HG03060 (cell line): ENCODE data around the gene FUOM.
"Not testable (repeated sequence)": the region's sequence is repeated elsewhere in the genome, so short reads cannot be mapped to it uniquely, and the experiment has no call there.

ENCODE experiments used
- ATAC-seq: cut with Tn5 transposase; IDR thresholded peaks from one replicate; pipeline ENCODE4 v1.9.1; 2021; ENCODE audit warnings: low read depth, moderate number of reproducible peaks; ENCODE audit not compliant: unreplicated experiment

The FUOM gene

GRCh38 chr10:133388973-133389818 lies 31.4 kb upstream of the FUOM start:
- ATAC-seq, result peak; percentile 88

DNA sequence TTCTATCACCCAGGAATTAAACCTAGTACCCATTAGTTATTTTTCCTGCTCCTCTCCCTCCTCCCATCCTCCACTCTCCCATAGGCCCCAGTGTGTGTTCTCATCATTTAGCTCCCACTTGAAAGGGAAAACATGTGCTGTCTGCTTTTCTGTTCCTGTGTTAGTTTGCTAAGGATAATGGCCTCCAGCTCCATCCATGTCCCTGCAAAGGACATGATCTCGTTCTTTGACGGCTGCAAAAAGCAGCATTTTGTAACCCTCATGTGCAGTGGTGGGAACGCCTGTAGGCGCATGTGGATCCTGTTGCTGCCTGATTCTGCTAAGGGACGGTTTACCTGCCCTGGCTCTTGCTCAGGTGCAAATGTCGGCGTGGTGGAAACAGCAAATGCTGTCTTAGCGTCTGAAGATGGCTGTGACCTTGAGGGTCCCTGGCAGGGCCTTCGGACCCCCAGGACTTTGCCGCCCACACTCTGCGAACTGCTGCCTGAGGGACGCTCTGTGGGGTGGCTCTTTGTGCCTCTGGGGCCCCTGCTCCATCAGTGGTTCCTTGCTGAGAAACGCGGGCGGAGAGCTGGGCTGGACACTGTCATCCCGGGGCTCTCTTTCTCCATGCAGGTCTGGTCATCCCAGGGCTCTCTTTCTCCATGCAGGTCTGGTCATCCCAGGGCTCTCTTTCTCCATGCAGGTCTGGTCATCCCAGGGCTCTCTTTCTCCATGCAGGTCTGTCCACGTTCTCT lies 30.6 kb upstream of the FUOM start:
- no peak for ATAC-seq

- ATAC-seq, result not testable (repeated sequence)
These were observed 29.1 kb upstream of the FUOM start for GRCh38 chr10:133386951-133387350.

- ATAC-seq, result no peak
These were observed 27.4 kb upstream of the FUOM start for GRCh38 chr10:133385214-133385613.

GRCh38 chr10:133384071-133384470 lies 26.3 kb upstream of the FUOM start:
- ATAC-seq, result no peak

DNA sequence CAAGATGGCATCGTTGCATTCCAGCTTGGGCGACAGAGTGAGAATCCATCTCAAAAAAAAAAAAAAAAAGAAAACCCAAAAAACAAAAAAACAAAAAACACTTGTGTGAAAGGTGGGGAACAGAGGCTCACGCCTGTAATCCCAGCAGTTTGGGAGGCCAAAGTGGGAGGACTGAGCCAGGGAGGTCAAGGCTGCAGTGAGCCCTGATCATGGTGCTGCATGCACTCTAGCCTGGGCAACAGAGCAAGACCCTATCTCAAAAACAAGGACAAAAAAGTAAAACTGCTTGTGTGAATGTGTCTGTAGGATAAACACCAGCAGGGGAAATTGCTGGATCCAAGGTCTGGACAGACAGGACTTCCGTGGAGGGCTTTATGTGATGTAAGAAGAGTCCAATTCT lies 25.7 kb upstream of the FUOM start:
- no peak for ATAC-seq

DNA sequence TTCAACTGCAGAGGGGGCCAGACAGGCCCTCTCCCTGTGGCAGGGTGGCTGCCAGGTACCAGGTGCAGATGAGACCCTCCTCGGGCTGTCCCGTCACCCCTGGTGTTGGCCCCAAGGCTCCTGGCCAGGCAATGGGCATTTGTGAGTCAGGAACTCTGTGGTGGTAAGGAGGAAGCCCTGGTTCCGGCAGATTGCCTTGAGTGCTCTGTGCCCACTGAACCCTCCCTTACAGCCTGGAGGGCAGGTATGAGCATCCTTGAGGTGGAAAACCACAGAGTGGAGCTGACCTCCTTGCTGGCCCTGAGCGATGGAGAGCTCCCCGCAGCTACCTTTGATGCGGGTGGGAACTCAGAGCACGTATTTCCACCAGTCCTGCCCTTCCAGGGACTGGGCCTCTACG lies 23.2 kb upstream of the FUOM start:
- ATAC-seq, result no peak

- ATAC-seq, result no peak
These were observed 22.2 kb upstream of the FUOM start for GRCh38 chr10:133379801-133380666.

DNA sequence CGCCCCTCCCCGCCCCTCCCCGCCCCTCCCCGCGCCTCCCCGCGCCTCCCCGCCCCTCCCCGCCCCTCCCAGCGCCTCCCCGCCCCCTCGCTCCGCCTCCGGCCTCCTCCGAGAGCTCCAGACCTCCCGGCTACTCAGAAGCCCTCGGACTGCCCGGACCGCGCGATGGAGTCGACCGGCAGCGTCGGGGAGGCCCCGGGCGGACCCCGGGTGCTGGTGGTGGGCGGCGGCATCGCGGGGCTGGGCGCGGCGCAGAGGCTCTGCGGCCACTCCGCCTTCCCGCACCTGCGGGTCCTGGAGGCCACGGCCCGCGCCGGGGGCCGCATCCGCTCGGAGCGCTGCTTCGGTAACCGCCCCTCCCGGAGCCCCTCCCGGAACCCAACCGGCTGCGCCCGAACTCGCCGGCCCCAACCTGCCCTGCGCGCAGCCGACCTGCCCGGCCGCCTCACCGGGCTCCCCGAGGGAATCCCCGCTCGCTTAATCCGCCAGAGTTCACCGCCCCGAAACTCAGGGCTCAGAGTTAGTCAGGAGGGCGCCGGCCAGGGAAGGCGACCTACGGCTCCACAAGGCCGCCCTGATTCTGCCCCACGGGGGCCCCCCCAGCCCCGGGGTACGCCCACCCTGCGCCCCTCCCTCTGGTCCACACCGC lies 21.5 kb upstream of the FUOM start, which contains the start of gene PAOX:
TSS of gene PAOX (plus strand) at position 111 of the 649 bp plus-strand sequence. CDS start at position 166, 55 bp downstream.
- ATAC-seq, result no peak

DNA sequence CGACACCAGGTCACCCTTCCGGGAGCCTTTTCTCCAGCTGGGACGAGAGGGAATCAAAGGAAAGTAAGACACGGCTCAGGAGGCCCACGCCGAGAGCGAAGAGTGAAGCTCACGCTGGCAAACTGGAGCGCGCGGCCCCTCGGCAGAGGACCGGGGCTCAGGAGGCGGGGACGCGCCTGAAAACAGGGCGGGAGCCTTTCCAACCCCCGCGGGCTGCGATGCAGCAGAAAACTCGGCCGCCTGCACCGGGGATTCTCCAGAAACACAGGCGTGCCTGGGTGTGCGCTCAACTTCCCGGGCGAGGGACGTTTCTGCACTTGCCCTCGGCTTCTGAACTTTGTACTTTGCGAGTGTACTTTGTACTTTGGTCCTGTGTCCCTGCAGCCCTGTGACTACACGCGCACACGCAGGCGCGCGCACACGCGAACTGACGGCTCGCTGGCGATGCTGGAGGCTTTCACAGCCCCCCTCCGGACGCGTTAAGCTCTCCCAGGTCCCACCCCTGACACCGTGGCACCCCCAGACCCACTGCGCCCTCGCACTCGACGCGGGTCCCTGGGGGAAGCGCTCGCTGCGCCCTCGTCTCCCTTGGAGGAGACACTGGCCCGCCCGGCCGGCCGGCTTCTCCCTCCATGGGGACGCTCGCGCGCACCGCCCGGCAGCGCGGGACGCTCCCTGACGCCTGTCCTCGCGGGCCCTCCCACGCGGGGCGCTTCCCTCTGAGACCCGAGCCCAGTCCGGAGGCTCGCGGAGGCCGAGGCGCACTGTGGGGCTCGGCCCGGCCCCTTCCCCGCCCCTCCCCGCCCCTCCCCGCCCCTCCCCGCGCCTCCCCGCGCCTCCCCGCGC lies 20.7 kb upstream of the FUOM start:
- ATAC-seq, result no peak

- no peak for ATAC-seq
These were observed 20.0 kb upstream of the FUOM start for GRCh38 chr10:133377818-133378250.

GRCh38 chr10:133377025-133377817 lies 19.4 kb upstream of the FUOM start:
- no peak for ATAC-seq

DNA sequence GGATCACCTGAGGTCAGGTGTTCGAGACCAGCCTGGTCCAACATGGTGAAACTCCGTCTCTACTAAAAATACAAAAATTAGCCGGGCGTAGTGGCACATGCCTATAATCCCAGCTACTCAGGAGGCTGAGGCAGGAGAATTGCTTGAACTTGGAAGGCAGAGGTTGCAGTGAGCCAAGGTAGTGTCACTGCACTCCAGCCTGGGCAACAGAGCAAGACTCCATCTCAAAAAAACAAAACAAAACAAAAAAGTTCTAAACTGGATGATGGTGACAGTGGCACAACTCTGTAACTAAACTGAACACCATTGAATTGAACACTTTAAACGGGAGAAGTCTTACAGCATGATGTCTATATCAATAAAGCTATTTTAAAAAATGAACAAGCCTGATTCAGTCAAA lies 18.4 kb upstream of the FUOM start:
- not testable (repeated sequence) for ATAC-seq

DNA sequence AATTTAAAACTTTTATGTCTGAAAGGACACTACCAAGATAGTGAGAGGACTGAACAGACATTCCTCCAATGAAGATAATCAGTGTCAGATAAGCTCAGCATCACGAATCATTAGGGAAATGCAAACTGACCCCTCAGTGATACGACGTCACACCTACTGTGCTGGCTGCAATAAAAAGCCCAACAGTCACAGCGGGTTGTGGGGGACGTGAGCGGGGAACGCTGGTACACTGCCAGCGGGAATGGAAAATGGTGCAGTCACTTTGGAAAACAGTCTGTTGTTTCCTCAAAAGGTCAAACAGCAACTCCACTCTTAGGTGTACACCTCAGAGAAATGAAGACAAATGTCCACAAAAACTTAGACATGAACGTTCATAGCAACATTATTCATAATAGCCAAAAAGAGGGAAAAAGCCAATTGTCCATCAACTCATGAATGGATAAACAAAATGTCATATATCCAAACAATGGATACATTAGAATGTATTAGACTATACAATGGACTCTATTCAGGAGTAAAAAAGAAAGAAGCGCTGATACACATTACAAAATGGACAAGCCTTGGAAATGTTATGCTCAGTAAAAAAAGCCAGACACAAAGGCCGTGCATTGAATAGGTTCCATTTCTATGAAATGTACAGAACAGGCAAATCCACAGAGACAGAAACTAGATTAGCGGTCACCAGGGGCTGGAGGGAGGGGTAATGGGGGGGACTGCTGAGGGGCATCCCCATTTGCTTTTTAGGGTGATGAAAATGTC lies 17.7 kb upstream of the FUOM start:
- no peak for ATAC-seq

- ATAC-seq, result peak; percentile 62
These were observed 15.6 kb upstream of the FUOM start, which contains the start of gene ECHS1 for GRCh38 chr10:133373174-133374090. ECHS1 (minus strand) TSS chr10:133373354; CDS start chr10:133373333, 21 bp downstream.

DNA sequence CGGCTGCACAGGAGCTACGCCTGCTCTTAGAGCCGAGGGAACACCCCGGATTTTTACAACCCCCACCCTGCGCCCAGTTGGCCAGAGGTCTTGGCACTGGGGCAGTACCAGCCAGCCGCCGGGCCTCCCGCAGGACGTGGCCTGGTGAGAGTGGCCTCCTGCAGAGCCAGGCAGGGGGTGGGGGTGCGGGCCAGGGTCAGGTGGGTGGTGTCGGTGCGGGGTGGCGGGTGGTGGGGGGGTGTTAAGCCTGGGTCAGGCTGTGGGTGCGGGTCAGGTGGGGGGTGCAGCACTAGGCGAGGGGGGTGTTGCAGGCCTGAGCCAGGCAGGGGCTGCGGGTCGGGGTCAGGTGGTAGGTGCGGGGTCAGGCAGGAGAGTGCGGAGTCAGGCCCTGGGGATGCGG lies 14.7 kb upstream of the FUOM start:
- no peak for ATAC-seq
